ENCODE data around the gene BTBD2. TPM values are rescaled to one million over a fixed set of nuclear protein-coding genes. Genes with fewer than 3 reads are reported as not detected.

BTBD2 gene
- total and polyA plus RNA-seq, 4 experiments from 2014 or later = 2.8 to 59.4 (median 29.4) TPM

Other genes starting within 250 kb of the BTBD2 start
- gene ATP8B3, start 203.4 kb downstream of the BTBD2 start, total RNA-seq = 1 to 10 TPM; 4.9 to 5.5 TPM
- gene ATP8B3, start 203.4 kb downstream of the BTBD2 start, polyA plus RNA-seq = 1 to 10 TPM in 1 of 2 donors, under 1 TPM in 1; 0.73 to 2.3 TPM
- gene REXO1, start 167.2 kb downstream of the BTBD2 start, total RNA-seq = 10 to 100 TPM; 57.1 to 57.3 TPM
- gene REXO1, start 167.2 kb downstream of the BTBD2 start, polyA plus RNA-seq = 10 to 100 TPM in 1 of 2 donors, 1 to 10 TPM in 1; 1.5 to 11.9 TPM
- 10 to 100 TPM; 17.9 to 19.3 TPM for gene KLF16, start 152.1 kb downstream of the BTBD2 start, total RNA-seq
- 1 to 10 TPM in 1 of 2 donors, under 1 TPM in 1; 0.39 to 1.3 TPM for gene KLF16, start 152.1 kb downstream of the BTBD2 start, polyA plus RNA-seq
- 100 to 1,000 TPM; 106 to 109 TPM for gene ABHD17A, start 130.2 kb downstream of the BTBD2 start, total RNA-seq
- 100 to 1,000 TPM; 138 to 204 TPM for gene ABHD17A, start 130.2 kb downstream of the BTBD2 start, polyA plus RNA-seq
- 1 to 10 TPM; 3.7 to 4.9 TPM for gene ADAT3, start 110.3 kb downstream of the BTBD2 start, total RNA-seq
- gene ADAT3, start 110.3 kb downstream of the BTBD2 start, polyA plus RNA-seq = 1 to 10 TPM; 1.4 to 3.9 TPM
- gene SCAMP4, start 110.3 kb downstream of the BTBD2 start, total RNA-seq = 10 to 100 TPM; 23.4 to 29.1 TPM
- gene SCAMP4, start 110.3 kb downstream of the BTBD2 start, polyA plus RNA-seq = 10 to 100 TPM in 1 of 2 donors, 1 to 10 TPM in 1; 9.8 to 15.5 TPM
- 100 to 1,000 TPM; 142 to 144 TPM for gene CSNK1G2, start 74.5 kb downstream of the BTBD2 start, total RNA-seq
- 10 to 100 TPM; 11.3 to 56.7 TPM for gene CSNK1G2, start 74.5 kb downstream of the BTBD2 start, polyA plus RNA-seq
- gene MKNK2, start 35.5 kb upstream of the BTBD2 start, total RNA-seq = 100 to 1,000 TPM; 194 to 195 TPM
- 10 to 100 TPM; 24.1 to 63.9 TPM for gene MKNK2, start 35.5 kb upstream of the BTBD2 start, polyA plus RNA-seq
- gene MOB3A, start 80.6 kb upstream of the BTBD2 start, total RNA-seq = 100 to 1,000 TPM; 130 to 135 TPM
- 100 to 1,000 TPM in 1 of 2 donors, 10 to 100 TPM in 1; 29.6 to 114 TPM for gene MOB3A, start 80.6 kb upstream of the BTBD2 start, polyA plus RNA-seq
- 10 to 100 TPM; 18.6 to 22.1 TPM for gene IZUMO4, start 81.2 kb upstream of the BTBD2 start, total RNA-seq
- 1 to 10 TPM in 1 of 2 donors, under 1 TPM in 1; 0.84 to 1.2 TPM for gene IZUMO4, start 81.2 kb upstream of the BTBD2 start, polyA plus RNA-seq
- 10 to 100 TPM; 80.6 to 87.2 TPM for gene AP3D1, start 135.9 kb upstream of the BTBD2 start, total RNA-seq
- gene AP3D1, start 135.9 kb upstream of the BTBD2 start, polyA plus RNA-seq = 10 to 100 TPM in 1 of 2 donors, 1 to 10 TPM in 1; 6.7 to 58.9 TPM
- gene DOT1L, start 148.2 kb upstream of the BTBD2 start, total RNA-seq = 10 to 100 TPM; 29.6 to 29.9 TPM
- under 1 TPM; 0.03 to 0.94 TPM for gene DOT1L, start 148.2 kb upstream of the BTBD2 start, polyA plus RNA-seq
- 10 to 100 TPM; 64.9 to 65.3 TPM for gene PLEKHJ1, start 220.6 kb upstream of the BTBD2 start, total RNA-seq
- gene PLEKHJ1, start 220.6 kb upstream of the BTBD2 start, polyA plus RNA-seq = 100 to 1,000 TPM; 105 to 119 TPM
- 100 to 1,000 TPM; 140 to 141 TPM for gene SF3A2, start 221.1 kb upstream of the BTBD2 start, total RNA-seq
- gene SF3A2, start 221.1 kb upstream of the BTBD2 start, polyA plus RNA-seq = 10 to 100 TPM in 1 of 2 donors, 1 to 10 TPM in 1; 8.3 to 37.8 TPM
- 10 to 100 TPM in 1 of 2 experiments, 1 to 10 TPM in 1; 7.5 to 12.7 TPM for gene AMH, start 233.6 kb upstream of the BTBD2 start, total RNA-seq
- not detected for gene AMH, start 233.6 kb upstream of the BTBD2 start, polyA plus RNA-seq
- 1 to 10 TPM; 1.3 to 1.5 TPM for gene JSRP1, start 240.7 kb upstream of the BTBD2 start, total RNA-seq
- 1 to 10 TPM; 1.1 to 1.7 TPM for gene JSRP1, start 240.7 kb upstream of the BTBD2 start, polyA plus RNA-seq